RWPE2 (cell line): ENCODE results near the gene ACOXL.

Experiments used
- ATAC-seq: fragments of 200-7000 bp; cut with Tn5 transposase; 3 replicates; pipeline ENCODE4 v1.9.1; 2021; ENCODE audit warnings: low read depth
- DNase-seq: peaks from one replicate; pipeline ENCODE4 v3.0.0-alpha.2; 2020; ENCODE audit warnings: low spot score
- H3K27ac ChIP-seq: fragments of 450-650 bp; 2 replicates; pipeline ENCODE4 v1.5.1; 2017; ENCODE audit warnings: mild to moderate bottlenecking; ENCODE audit not compliant: poor library complexity, severe bottlenecking
- H3K27me3 ChIP-seq: fragments of 250-450 bp; sonication (Bioruptor Pico); 2 replicates; pipeline ENCODE4 v1.5.1; 2021; ENCODE audit warnings: mild to moderate bottlenecking, moderate library complexity; ENCODE audit not compliant: insufficient read depth, poor library complexity, severe bottlenecking
- H3K36me3 ChIP-seq: fragments of 250-450 bp; sonication (Bioruptor Pico); 2 replicates; pipeline ENCODE4 v1.5.1; 2020; ENCODE audit warnings: low read depth, mild to moderate bottlenecking, moderate library complexity
- H3K4me1 ChIP-seq: fragments of 250-450 bp; sonication (Bioruptor Pico); 2 replicates; pipeline ENCODE4 v1.5.1; 2021; ENCODE audit warnings: mild to moderate bottlenecking, moderate library complexity; ENCODE audit not compliant: insufficient read depth, poor library complexity, severe bottlenecking
- H3K4me3 ChIP-seq: fragments of 250-450 bp; sonication (Bioruptor Pico); 2 replicates; pipeline ENCODE4 v1.5.1; 2021; ENCODE audit warnings: mild to moderate bottlenecking, moderate library complexity; ENCODE audit not compliant: severe bottlenecking
- H3K9me3 ChIP-seq: fragments of 250-450 bp; sonication (Bioruptor Pico); 2 replicates; pipeline ENCODE4 v1.5.1; 2021; ENCODE audit warnings: mild to moderate bottlenecking, moderate library complexity; ENCODE audit not compliant: severe bottlenecking
- TF ChIP-seq, protein P1 (sequence below): fragments of 450-650 bp; IDR thresholded peaks from one replicate; pipeline ENCODE4 v1.5.1; 2017; ENCODE audit warnings: mild to moderate bottlenecking, moderate library complexity; ENCODE audit not compliant: poor library complexity, severe bottlenecking

Gene ACOXL

GRCh38 chr2:111034146-111034545 is 301.8 kb downstream of the ACOXL start:
- no peaks in the 10 kb centered on the region for H3K36me3 ChIP-seq
- peaks cover 4% of the 10 kb centered on the region for H3K27me3 ChIP-seq
- H3K27ac ChIP-seq, result no peak overlapping the region

GRCh38 chr2:111034606-111035005 is 302.2 kb downstream of the ACOXL start:
- Histone ChIP-seq H3K27me3 (peaks cover 5% of the 10 kb centered on the region), H3K36me3 (no peaks in the 10 kb centered on the region), H3K9me3 (no peaks in the 10 kb centered on the region), H3K4me1 (peaks cover 11% of the 10 kb centered on the region), H3K4me3 (no peak overlapping the region), H3K27ac (no peak overlapping the region)
- DNase-seq (no peak), ATAC-seq (no peak)
- TF ChIP-seq, protein P1, sequence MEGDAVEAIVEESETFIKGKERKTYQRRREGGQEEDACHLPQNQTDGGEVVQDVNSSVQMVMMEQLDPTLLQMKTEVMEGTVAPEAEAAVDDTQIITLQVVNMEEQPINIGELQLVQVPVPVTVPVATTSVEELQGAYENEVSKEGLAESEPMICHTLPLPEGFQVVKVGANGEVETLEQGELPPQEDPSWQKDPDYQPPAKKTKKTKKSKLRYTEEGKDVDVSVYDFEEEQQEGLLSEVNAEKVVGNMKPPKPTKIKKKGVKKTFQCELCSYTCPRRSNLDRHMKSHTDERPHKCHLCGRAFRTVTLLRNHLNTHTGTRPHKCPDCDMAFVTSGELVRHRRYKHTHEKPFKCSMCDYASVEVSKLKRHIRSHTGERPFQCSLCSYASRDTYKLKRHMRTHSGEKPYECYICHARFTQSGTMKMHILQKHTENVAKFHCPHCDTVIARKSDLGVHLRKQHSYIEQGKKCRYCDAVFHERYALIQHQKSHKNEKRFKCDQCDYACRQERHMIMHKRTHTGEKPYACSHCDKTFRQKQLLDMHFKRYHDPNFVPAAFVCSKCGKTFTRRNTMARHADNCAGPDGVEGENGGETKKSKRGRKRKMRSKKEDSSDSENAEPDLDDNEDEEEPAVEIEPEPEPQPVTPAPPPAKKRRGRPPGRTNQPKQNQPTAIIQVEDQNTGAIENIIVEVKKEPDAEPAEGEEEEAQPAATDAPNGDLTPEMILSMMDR, result no peak

More at GRCh38 chr2:111034146-111034545, 301.8 kb downstream of the ACOXL start:
- no peak overlapping the region for H3K4me3 ChIP-seq
- no peaks in the 10 kb centered on the region for H3K9me3 ChIP-seq
- ATAC-seq (no peak), DNase-seq (no peak)
- H3K4me1 ChIP-seq, result peaks cover 11% of the 10 kb centered on the region
- TF ChIP-seq, protein P1, result no peak

DNA sequence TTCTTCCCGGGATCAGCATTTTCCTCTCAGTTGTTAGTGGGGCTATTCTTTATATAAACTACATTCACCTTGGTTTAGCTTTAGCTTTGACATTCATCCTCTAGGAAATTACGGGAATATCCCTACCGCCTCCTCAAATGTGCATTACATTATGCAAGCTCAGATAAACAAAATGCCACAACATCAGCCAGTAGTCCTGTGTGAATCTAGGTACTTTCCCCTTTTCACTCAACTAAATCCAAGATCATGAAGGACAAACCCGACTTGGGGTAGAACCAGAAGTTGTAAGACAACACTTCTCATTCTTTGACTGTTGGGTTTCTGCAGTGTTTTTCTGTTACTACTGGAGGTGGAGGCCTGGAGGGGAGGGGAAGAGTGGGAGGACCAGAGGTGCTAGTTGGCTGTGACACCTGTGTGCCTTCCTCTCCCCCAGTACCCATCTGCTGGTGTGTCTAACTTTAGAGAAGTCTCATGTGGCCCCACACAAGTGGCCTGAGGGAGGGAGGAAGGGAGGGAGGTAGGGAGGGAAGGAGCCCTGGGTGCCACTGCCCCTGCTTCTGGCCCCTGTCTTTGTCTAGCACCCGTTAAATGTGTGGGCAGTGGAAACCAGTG is 303.6 kb downstream of the ACOXL start:
- Histone ChIP-seq H3K27ac (no peak overlapping the region), H3K4me3 (no peak overlapping the region), H3K9me3 (no peaks in the 10 kb centered on the region), H3K27me3 (peaks cover 5% of the 10 kb centered on the region), H3K36me3 (no peaks in the 10 kb centered on the region), H3K4me1 (peaks cover 11% of the 10 kb centered on the region)
- TF ChIP-seq, protein P1, result no peak
- DNase-seq, result no peak
- ATAC-seq, result no peak

DNA sequence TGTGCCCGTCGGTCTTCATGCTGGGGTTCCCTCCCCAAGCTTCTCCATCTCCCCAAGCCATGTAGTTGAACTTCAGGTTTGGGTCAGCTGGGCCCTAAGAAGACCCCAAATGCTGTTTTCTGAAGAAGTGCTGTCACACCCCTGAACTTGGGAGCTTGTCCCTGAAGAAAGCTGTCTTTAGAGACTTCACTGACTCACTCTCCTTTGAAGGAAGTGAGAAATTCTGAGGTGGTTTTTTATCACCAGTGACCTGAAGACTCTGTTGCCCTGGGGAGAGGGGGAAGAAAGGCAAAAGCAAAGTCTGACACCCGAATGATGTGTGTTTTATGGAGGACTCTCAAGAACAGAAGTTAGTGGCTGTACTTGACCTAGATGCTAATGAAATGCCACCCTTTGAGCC is 304.8 kb downstream of the ACOXL start:
- no peak for DNase-seq
- Histone ChIP-seq H3K4me1 (peaks cover 11% of the 10 kb centered on the region), H3K4me3 (no peak overlapping the region), H3K27ac (no peak overlapping the region), H3K27me3 (peaks cover 5% of the 10 kb centered on the region), H3K36me3 (no peaks in the 10 kb centered on the region), H3K9me3 (no peaks in the 10 kb centered on the region)
- TF ChIP-seq, protein P1, result no peak
- ATAC-seq, result no peak

DNA sequence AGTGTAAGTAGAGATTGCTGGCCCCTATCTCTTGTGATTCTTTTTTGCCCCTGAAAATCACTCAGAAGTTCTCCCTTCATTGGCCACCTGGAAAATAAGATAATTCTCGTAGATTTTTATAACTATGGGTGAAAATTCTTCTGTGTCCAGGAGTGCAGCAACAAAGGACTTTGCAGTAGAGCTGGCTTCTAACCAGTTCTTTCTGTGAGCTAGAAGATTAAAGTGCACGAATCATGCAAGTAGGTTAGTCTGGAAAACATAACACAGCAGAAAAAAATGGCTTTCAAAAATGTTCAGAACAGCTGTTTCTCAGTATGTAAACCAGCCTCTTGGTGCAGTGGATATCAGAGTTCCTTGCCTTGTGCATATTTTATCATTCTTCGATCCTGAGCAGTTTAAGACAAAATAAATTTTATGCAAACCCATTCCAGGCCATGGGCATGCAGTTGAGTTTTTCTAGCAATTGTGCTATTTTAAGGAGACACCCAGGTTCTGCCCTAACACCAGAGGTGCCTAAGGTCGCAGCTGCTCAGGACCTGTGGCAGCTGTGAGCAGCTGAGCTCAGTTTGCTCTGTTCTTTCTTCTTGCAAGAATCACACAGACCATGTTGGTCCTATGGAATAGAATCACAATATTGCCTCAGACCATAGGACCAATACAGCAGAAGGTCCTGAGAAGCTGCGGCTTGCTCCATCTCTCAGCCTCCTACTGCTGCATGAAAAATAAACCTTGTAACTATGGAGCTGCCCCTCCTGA is 307.4 kb downstream of the ACOXL start:
- ATAC-seq, result no peak
- Histone ChIP-seq H3K36me3 (no peaks in the 10 kb centered on the region), H3K9me3 (no peaks in the 10 kb centered on the region), H3K4me1 (no peaks in the 10 kb centered on the region), H3K4me3 (no peak overlapping the region), H3K27me3 (peaks cover 5% of the 10 kb centered on the region), H3K27ac (no peak overlapping the region)
- TF ChIP-seq, protein P1, result no peak
- DNase-seq, result no peak
